ENCODE results near the gene TIMM21. TPM values are rescaled to one million over a fixed set of nuclear protein-coding genes. Genes with fewer than 3 reads are reported as not detected.

TIMM21 gene
- total RNA-seq, 1 experiment from 2014 or later, result 82.0 TPM

DNA sequence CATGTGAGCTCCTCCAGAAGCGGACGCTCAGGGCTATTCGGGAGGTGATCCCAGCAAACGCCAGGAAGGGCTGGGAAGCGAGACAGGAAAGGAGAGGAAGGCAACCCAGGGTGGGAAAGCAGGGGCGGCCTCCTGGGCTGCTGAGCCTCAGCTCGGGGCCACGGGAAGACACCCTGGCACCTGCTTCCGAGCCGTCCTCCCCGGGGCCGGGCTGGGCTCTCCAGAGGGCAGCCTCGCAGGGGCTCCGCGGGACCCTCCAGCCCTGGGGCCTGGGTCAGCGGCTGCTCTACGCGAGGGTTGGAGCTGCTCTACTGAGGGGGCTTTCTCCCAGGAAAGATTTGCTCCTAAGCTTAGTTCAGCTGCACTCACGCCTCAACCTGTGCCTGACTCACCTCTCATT is 34.0 kb downstream of the TIMM21 start:
- BruUV-seq (replicated peaks), result no TSS peak
- Histone ChIP-seq H3K9me3 (ENCODE audit: control insufficient read depth, insufficient read depth, low read depth, low read length) (no peaks in the 10 kb centered on the region), H3K36me3 (ENCODE audit: control insufficient read depth, insufficient read depth, low read length) (no peaks in the 10 kb centered on the region), H3K4me3 (ENCODE audit: low read depth in 2 of 2, low read length in 2 of 2) (no peak overlapping the region), H3K4me1 (ENCODE audit: control insufficient read depth, insufficient read depth, low read length) (no peaks in the 10 kb centered on the region), H3K27ac (ENCODE audit: low read length) (no peak overlapping the region), H3K27me3 (ENCODE audit: control insufficient read depth, insufficient read depth, low read length) (peaks cover 44% of the 10 kb centered on the region)
- DNase-seq (ENCODE audit: low read depth, low spot score), result no peak
- ChIA-PET POLR2A (no interaction called here), CTCF (interaction anchor here (0.6 kb wide), 1 partner anchor 186 kb away, joined by 3 read pairs; no protein-coding TSS in a partner anchor)
- no peak for TF ChIP-seq CTCF (IDR thresholded peaks at IDR 0.05)
- intact Hi-C loops (cut with micrococcal nuclease; ENCODE audit: unreplicated experiment), result no loop called here
- ATAC-seq, result peak; percentile 24; the same call in 1 of the 2 replicates
- in situ Hi-C loops (cut with HindIII; ENCODE audit: low pct_unique_long_range_greater_than_20kb, low sequenced_read_pairs), result loop anchor here (25.0 kb wide), 1 partner anchor 155 kb away; no protein-coding TSS in a partner anchor

- POLR2A ChIA-PET, result no interaction called here
- Histone ChIP-seq H3K4me3 (ENCODE audit: low read depth in 2 of 2, low read length in 2 of 2) (no peak overlapping the region), H3K27ac (ENCODE audit: low read length) (no peak overlapping the region), H3K4me1 (ENCODE audit: control insufficient read depth, insufficient read depth, low read length) (no peaks in the 10 kb centered on the region), H3K36me3 (ENCODE audit: control insufficient read depth, insufficient read depth, low read length) (no peaks in the 10 kb centered on the region), H3K27me3 (ENCODE audit: control insufficient read depth, insufficient read depth, low read length) (peaks cover 36% of the 10 kb centered on the region), H3K9me3 (ENCODE audit: control insufficient read depth, insufficient read depth, low read depth, low read length) (no peaks in the 10 kb centered on the region)
- intact Hi-C loops (cut with micrococcal nuclease; ENCODE audit: unreplicated experiment), result no loop called here
- no peak for ATAC-seq
- no peak for DNase-seq (ENCODE audit: low read depth, low spot score)
- BruUV-seq (replicated peaks), result no TSS peak
- TF ChIP-seq POLR2AphosphoS5 (IDR thresholded peaks at IDR 0.05; ENCODE audit: low read depth, low read length) (no peak), REST (IDR thresholded peaks at IDR 0.05; ENCODE audit: insufficient read depth in 1 of 2, low read depth in 2 of 2, low read length in 1 of 2) (no peak), CTCF (IDR thresholded peaks at IDR 0.05) (no peak), TCF7L2 (IDR thresholded peaks at IDR 0.05; ENCODE audit: low read depth, low read length) (no peak), SIN3A (IDR thresholded peaks at IDR 0.05; ENCODE audit: borderline replicate concordance, insufficient read depth, low read depth, low read length) (no peak)
- CTCF ChIA-PET, result no interaction called here
- in situ Hi-C loops (cut with HindIII; ENCODE audit: low pct_unique_long_range_greater_than_20kb, low sequenced_read_pairs), result loop anchor here (25.0 kb wide), 1 partner anchor 154 kb away; no protein-coding TSS in a partner anchor
Measured at GRCh38 chr18:74183130-74183529, 34.8 kb downstream of the TIMM21 start.
